Endothelial cell of umbilical vein (primary cell): ENCODE results near the gene IQGAP3. TPM values are rescaled to one million over a fixed set of nuclear protein-coding genes. Genes with fewer than 3 reads are reported as not detected.
"Not testable (repeated sequence)": the region's sequence is repeated elsewhere in the genome, so short reads cannot be mapped to it uniquely, and the experiment has no call there.

Experiments used
- BruUV-seq: library from RNA; stranded (reverse); fragments of 400-500 nt; replicated peaks from 2 replicates; lab custom pipeline; 2021; lab: Mats Ljungman, UMichigan
- CTCF ChIA-PET: fragments of 300-600, 350-600 bp; sonication (Branson Sonifier 250); formaldehyde crosslinking; loops from one replicate; lab custom pipeline; 2021; ENCODE audit warnings: antibody characterized with exemption, inconsistent platforms; lab: Charles Lee
- POLR2A ChIA-PET: fragments of 300-600, 350-600 bp; sonication (Branson Sonifier 250); formaldehyde crosslinking; loops from one replicate; lab custom pipeline; 2021; ENCODE audit warnings: antibody characterized with exemption, inconsistent platforms; lab: Charles Lee
- DNase-seq: peaks from one replicate; pipeline ENCODE4 v3.0.0-alpha.2; 2011; ENCODE audit warnings: low read depth, low spot score
- FAIRE-seq: peaks from 2 replicates; lab custom pipeline; 2011; peaks lifted over from hg19 to GRCh38; lab: Jason Lieb, UNC
- H2AFZ ChIP-seq: 2 replicates; pipeline ENCODE4 v1.6.0; 2012; ENCODE audit warnings: low read depth, low read length, control low read depth, inconsistent platforms
- H3K27ac ChIP-seq: 2 replicates; pipeline ENCODE4 v1.5.1; 2011; ENCODE audit warnings: low read depth, mild to moderate bottlenecking, control low read depth, low read length, moderate library complexity; ENCODE audit not compliant: insufficient read depth
- H3K27me3 ChIP-seq, 2 experiments: 2 replicates each; pipeline versions ENCODE4 v1.6.0 to v1.6.1; 2011; ENCODE audit warnings: low read length in 2 of 2, mixed read lengths in 1 of 2; ENCODE audit not compliant: control insufficient read depth in 2 of 2, insufficient read depth in 2 of 2
- H3K36me3 ChIP-seq, 2 experiments: 2 replicates in 1 of 2; 3 replicates in 1 of 2; pipeline ENCODE4 v1.5.1; 2011; ENCODE audit warnings: low read length in 2 of 2, mild to moderate bottlenecking in 1 of 2, moderate library complexity in 1 of 2; ENCODE audit not compliant: control insufficient read depth in 2 of 2, insufficient read depth in 2 of 2; ENCODE audit errors: extremely low read depth in 1 of 2
- H3K4me1 ChIP-seq: 3 replicates; pipeline ENCODE4 v1.5.1; 2011; ENCODE audit warnings: mild to moderate bottlenecking, low read length; ENCODE audit not compliant: control insufficient read depth, insufficient read depth; ENCODE audit errors: extremely low read depth
- H3K4me2 ChIP-seq: 2 replicates; pipeline ENCODE4 v1.6.1; 2011; ENCODE audit warnings: low read length, control low read depth, mixed read lengths; ENCODE audit not compliant: insufficient read depth
- H3K4me3 ChIP-seq, 3 experiments: fragments of 200-600 bp in 1 of 3; sonication (generic), shearing (Covaris generic) in 1 of 3; replicated peaks in 1 of 3; 2 replicates each; pipeline ENCODE4 v1.5.1; 2011 to 2016; ENCODE audit warnings: control low read depth in 3 of 3, low read length in 3 of 3, mild to moderate bottlenecking in 2 of 3, inconsistent platforms in 1 of 3, low read depth in 1 of 3, moderate library complexity in 1 of 3; ENCODE audit not compliant: insufficient read depth in 1 of 3
- H3K79me2 ChIP-seq: 2 replicates; pipeline ENCODE4 v1.6.0; 2012; ENCODE audit warnings: low read length, inconsistent platforms; ENCODE audit not compliant: control insufficient read depth, insufficient read depth
- H3K9ac ChIP-seq: replicated peaks from 2 replicates; pipeline ENCODE3; 2011; ENCODE audit warnings: low read length, control low read depth; ENCODE audit not compliant: insufficient read depth; ENCODE audit errors: extremely low read depth
- H3K9me1 ChIP-seq: replicated peaks from 3 replicates; pipeline ENCODE4 v1.6.0; 2011; ENCODE audit warnings: mild to moderate bottlenecking, low read length; ENCODE audit not compliant: control insufficient read depth, insufficient read depth; ENCODE audit errors: extremely low read depth
- H3K9me3 ChIP-seq: replicated peaks from 2 replicates; pipeline ENCODE4 v1.5.1; 2012; ENCODE audit warnings: low read length, inconsistent platforms; ENCODE audit not compliant: control insufficient read depth, insufficient read depth
- H4K20me1 ChIP-seq: replicated peaks from 2 replicates; pipeline ENCODE3; 2011; ENCODE audit warnings: mild to moderate bottlenecking, low read length; ENCODE audit not compliant: control insufficient read depth, insufficient read depth; ENCODE audit errors: extremely low read depth
- GATA2 ChIP-seq: IDR thresholded peaks from 2 replicates; pipeline ENCODE4 v1.7.0; 2011; ENCODE audit warnings: low read depth, mild to moderate bottlenecking, moderate library complexity, mixed read lengths, low read length; ENCODE audit not compliant: insufficient read length, insufficient read depth
- dilution Hi-C: fragments of 300-500 bp; cut with MboI; formaldehyde crosslinking; loops from one replicate; pipeline ENCODE4 v1.15.0; 2019; ENCODE audit warnings: low sequenced_read_pairs; ENCODE audit not compliant: extremely low pct_ligation_motif_present
- intact Hi-C: fragments of 100-400 bp; cut with micrococcal nuclease; formaldehyde crosslinking; loops from one replicate; pipeline ENCODE4 v1.10.0; 2022
- polyA plus RNA-seq, 4 experiments: library from polyadenylated mRNA; depleted of rRNA in 3 of 4; stranded (reverse) in 3 of 4; unstranded in 1 of 4; fragments of >200 nt; gene quantifications; 2 replicates each; pipeline versions ENCODE4 v1.2.1 to v1.2.3, GENCODE V29; 2011 to 2012; ENCODE audit warnings: missing spikeins in 1 of 4
- total RNA-seq: library from RNA; stranded (reverse); gene quantifications from 2 replicates; pipeline ENCODE4 v1.2.3, GENCODE V29; 2021
- TF ChIP-seq, protein P1 (sequence below), 2 donors: IDR thresholded peaks; 1 replicate in 1 of 2; 2 replicates in 1 of 2; pipeline ENCODE4 v1.5.1; 2011; ENCODE audit warnings: low read length in 2 of 2, mild to moderate bottlenecking in 2 of 2, moderate library complexity in 2 of 2, control low read depth in 1 of 2, inconsistent platforms in 1 of 2, low read depth in 1 of 2; ENCODE audit not compliant: insufficient read depth in 1 of 2; ENCODE audit errors: extremely low read depth in 1 of 2

The IQGAP3 gene
- total and polyA plus RNA-seq, 2 donors (not counting 3 experiments of a cell fraction or from before 2014, with no cell fraction given), result 28.3 to 60.7 TPM

DNA sequence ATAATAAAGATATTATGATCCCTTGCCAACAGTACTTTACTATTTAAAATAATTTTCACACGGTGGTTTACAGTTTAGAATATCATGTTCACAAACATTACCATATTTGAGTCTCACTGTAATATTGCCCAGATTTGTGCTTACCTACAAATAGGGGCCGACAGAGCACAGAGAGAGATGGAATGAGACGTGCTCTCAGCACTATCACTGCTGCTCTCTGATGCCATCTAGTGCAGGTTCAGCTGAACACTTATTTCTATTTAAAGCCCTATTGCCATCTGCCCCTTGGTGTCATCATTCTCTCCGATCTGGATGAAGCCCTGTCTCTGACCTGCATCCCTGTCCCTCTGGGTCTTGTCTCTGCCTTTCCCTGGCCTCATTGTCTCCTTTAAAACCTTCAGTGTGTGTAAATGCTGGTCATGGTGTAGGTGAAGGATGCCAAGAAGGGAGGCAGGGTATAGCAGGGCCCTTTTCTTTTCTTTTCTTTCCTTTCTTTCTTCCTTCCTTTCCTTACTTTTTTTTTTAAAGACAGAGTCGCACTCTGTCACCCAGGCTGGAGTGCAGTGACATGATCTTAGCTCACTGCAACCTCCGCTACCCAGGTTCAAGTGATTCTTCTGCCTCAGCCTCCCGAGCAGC, 35.8 kb upstream of the IQGAP3 start:
- dilution Hi-C loops, result no loop called here
- no peaks in the 10 kb centered on the region for H3K36me3 ChIP-seq
- no TSS peak for BruUV-seq

DNA sequence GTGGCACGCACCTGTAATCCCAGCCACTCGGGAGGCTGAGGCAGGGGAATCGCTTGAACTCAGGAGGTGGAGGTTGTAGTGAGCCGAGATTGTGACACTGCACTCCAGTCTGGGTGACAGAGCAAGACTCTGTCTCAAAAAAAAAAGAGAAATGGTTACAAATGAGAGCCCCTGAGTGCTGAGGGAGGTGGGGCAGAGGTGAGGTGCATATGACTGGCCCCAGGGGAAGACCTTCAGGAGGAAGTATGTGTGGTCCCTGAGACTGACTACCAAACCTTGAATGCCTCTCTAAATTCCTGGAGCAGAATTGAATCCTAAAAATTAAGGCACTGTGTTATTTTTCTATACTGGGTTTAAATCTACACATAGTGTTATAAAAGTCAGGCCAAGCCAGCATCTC, 35.0 kb upstream of the IQGAP3 start:
- H3K4me3 ChIP-seq, H3K4me2 ChIP-seq, H3K9ac ChIP-seq, POLR2A ChIA-PET, dilution Hi-C loops, H3K27me3 ChIP-seq, H3K79me2 ChIP-seq, H3K4me1 ChIP-seq, H3K36me3 ChIP-seq, DNase-seq, CTCF ChIA-PET, H3K9me1 ChIP-seq, H3K27ac ChIP-seq, FAIRE-seq, H3K9me3 ChIP-seq, H4K20me1 ChIP-seq, BruUV-seq, H2AFZ ChIP-seq: not testable (repeated sequence)
- intact Hi-C loops, result loop anchor here (5.0 kb wide), 1 partner anchor 35 kb away; the partner anchor contains the start of gene IQGAP3

More for the DNA sequence above, 35.8 kb upstream of the IQGAP3 start:
- no peaks in the 10 kb centered on the region for H3K4me1 ChIP-seq
- no peak overlapping the region for H2AFZ ChIP-seq
- peaks cover 6 to 9% of the 10 kb centered on the region in 2 experiments for H3K27me3 ChIP-seq
- CTCF ChIA-PET, result interaction anchor here (0.7 to 1.8 kb wide), 25 partner anchors 8 to 251 kb away, joined by 3 to 104 read pairs (median 5); partner anchors contain the start of genes HAPLN2, INSRR, NAXE and TTC24
- H3K9me1 ChIP-seq, result no peaks in the 10 kb centered on the region
- no peak overlapping the region for H3K9ac ChIP-seq
- intact Hi-C loops, result loop anchor here (1.0 to 5.0 kb wide), 4 partner anchors 24 to 152 kb away; partner anchors contain the start of gene IQGAP3
- no peaks in the 10 kb centered on the region for H4K20me1 ChIP-seq
- H3K4me3 ChIP-seq, result no peak overlapping the region
- peak; percentile 78 for DNase-seq
- no peak for TF ChIP-seq GATA2
- TF ChIP-seq, protein P1, sequence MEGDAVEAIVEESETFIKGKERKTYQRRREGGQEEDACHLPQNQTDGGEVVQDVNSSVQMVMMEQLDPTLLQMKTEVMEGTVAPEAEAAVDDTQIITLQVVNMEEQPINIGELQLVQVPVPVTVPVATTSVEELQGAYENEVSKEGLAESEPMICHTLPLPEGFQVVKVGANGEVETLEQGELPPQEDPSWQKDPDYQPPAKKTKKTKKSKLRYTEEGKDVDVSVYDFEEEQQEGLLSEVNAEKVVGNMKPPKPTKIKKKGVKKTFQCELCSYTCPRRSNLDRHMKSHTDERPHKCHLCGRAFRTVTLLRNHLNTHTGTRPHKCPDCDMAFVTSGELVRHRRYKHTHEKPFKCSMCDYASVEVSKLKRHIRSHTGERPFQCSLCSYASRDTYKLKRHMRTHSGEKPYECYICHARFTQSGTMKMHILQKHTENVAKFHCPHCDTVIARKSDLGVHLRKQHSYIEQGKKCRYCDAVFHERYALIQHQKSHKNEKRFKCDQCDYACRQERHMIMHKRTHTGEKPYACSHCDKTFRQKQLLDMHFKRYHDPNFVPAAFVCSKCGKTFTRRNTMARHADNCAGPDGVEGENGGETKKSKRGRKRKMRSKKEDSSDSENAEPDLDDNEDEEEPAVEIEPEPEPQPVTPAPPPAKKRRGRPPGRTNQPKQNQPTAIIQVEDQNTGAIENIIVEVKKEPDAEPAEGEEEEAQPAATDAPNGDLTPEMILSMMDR (IDR thresholded peaks at IDR 0.05; ENCODE audit: extremely low read depth in 1 of 2, insufficient read depth in 1 of 2, low read depth in 1 of 2, low read length in 2 of 2), result peak; percentile 71 to 78
- no peak overlapping the region for H3K27ac ChIP-seq
- H3K4me2 ChIP-seq, result no peak overlapping the region
- POLR2A ChIA-PET, result no interaction called here
- H3K79me2 ChIP-seq, result no peaks in the 10 kb centered on the region
- no peaks in the 10 kb centered on the region for H3K9me3 ChIP-seq
- peak; percentile 95 for FAIRE-seq
